IMR-90 (cell line): ENCODE measurements around the gene NDUFS2. TPM values are rescaled to one million over a fixed set of nuclear protein-coding genes. Genes with fewer than 3 reads are reported as not detected.

Experiments
- ATAC-seq: fragments of 200-7000 bp; cut with Tn5 transposase; 2 replicates; pipeline ENCODE4 v1.9.1; 2020; ENCODE audit warnings: low read depth, mild to moderate bottlenecking, moderate library complexity
- BruUV-seq: library from RNA; stranded (reverse); fragments of 400-500 nt; replicated peaks from 2 replicates; lab custom pipeline; 2021; lab: Mats Ljungman, UMichigan
- CTCF ChIA-PET: fragments of 300-600 bp; formaldehyde crosslinking; extraction: SDS; loops from one replicate; lab custom pipeline; 2021; ENCODE audit warnings: antibody characterized with exemption; lab: Yijun Ruan, JAX
- POLR2A ChIA-PET: fragments of 300-600 bp; sonication (Branson Sonifier 250); formaldehyde crosslinking; loops from one replicate; lab custom pipeline; 2022; ENCODE audit warnings: antibody characterized with exemption; ENCODE audit not compliant: unreplicated experiment; lab: Charles Lee
- DNase-seq: peaks from one replicate; pipeline ENCODE4 v3.0.0; 2013
- H2AFZ ChIP-seq: replicated peaks from 2 replicates; pipeline ENCODE3; 2013; ENCODE audit warnings: low read length, mild to moderate bottlenecking; ENCODE audit not compliant: poor library complexity
- H2AK5ac ChIP-seq: 2 replicates; pipeline ENCODE4 v1.6.1; 2013; ENCODE audit warnings: low read depth, low read length, inconsistent platforms
- H2AK9ac ChIP-seq: replicated peaks from 2 replicates; pipeline ENCODE3; 2013; ENCODE audit warnings: mild to moderate bottlenecking, low read depth, low read length, moderate library complexity; ENCODE audit not compliant: poor library complexity
- H2BK120ac ChIP-seq: 2 replicates; pipeline ENCODE4 v1.6.1; 2013; ENCODE audit warnings: low read depth, low read length, inconsistent platforms
- H2BK15ac ChIP-seq: 3 replicates; pipeline ENCODE4 v1.6.1; 2013; ENCODE audit warnings: low read depth, low read length, inconsistent platforms
- H2BK20ac ChIP-seq: 2 replicates; pipeline ENCODE4 v1.6.1; 2013; ENCODE audit warnings: low read depth, mild to moderate bottlenecking, inconsistent platforms, low read length, moderate library complexity
- H2BK5ac ChIP-seq: 2 replicates; pipeline ENCODE4 v1.6.1; 2013; ENCODE audit warnings: mild to moderate bottlenecking, low read depth, low read length, inconsistent platforms; ENCODE audit not compliant: poor library complexity, severe bottlenecking
- H3K14ac ChIP-seq: replicated peaks from 2 replicates; pipeline ENCODE4 v1.6.1; 2013; ENCODE audit warnings: low read depth, low read length, inconsistent platforms
- H3K18ac ChIP-seq: 2 replicates; pipeline ENCODE4 v1.6.1; 2013; ENCODE audit warnings: low read depth, low read length, control low read depth
- H3K23ac ChIP-seq: 2 replicates; pipeline ENCODE4 v1.6.1; 2013; ENCODE audit warnings: low read depth, low read length, inconsistent platforms
- H3K27ac ChIP-seq: 2 replicates; pipeline ENCODE4 v1.5.1; 2013; ENCODE audit warnings: mild to moderate bottlenecking, control low read depth, low read length; ENCODE audit not compliant: insufficient read depth
- H3K27me3 ChIP-seq: 2 replicates; pipeline ENCODE4 v1.6.1; 2013; ENCODE audit warnings: low read length; ENCODE audit not compliant: control insufficient read depth, insufficient read depth
- H3K36me3 ChIP-seq: 2 replicates; pipeline ENCODE4 v1.6.1; 2013; ENCODE audit warnings: low read length, mixed read lengths; ENCODE audit not compliant: control insufficient read depth, insufficient read depth
- H3K4ac ChIP-seq: 2 replicates; pipeline ENCODE4 v1.6.1; 2013; ENCODE audit warnings: low read depth, low read length, inconsistent platforms
- H3K4me1 ChIP-seq: 2 replicates; pipeline ENCODE4 v1.6.1; 2013; ENCODE audit warnings: low read length, mixed read lengths; ENCODE audit not compliant: control insufficient read depth, insufficient read depth
- H3K4me2 ChIP-seq: 2 replicates; pipeline ENCODE4 v1.6.1; 2013; ENCODE audit warnings: low read depth, mild to moderate bottlenecking, control low read depth, low read length, moderate library complexity
- H3K4me3 ChIP-seq: 2 replicates; pipeline ENCODE4 v1.5.1; 2013; ENCODE audit warnings: low read depth, mild to moderate bottlenecking, control low read depth, low read length, moderate library complexity; ENCODE audit not compliant: insufficient read depth
- H3K56ac ChIP-seq: 2 replicates; pipeline ENCODE4 v1.6.1; 2013; ENCODE audit warnings: low read length, inconsistent platforms; ENCODE audit not compliant: insufficient read depth; ENCODE audit errors: extremely low read depth
- H3K79me1 ChIP-seq, 2 experiments: 2 replicates each; pipeline ENCODE4 v1.6.1; 2013; ENCODE audit warnings: low read length in 2 of 2, inconsistent platforms in 1 of 2, low read depth in 1 of 2
- H3K9ac ChIP-seq: 2 replicates; pipeline ENCODE4 v1.6.1; 2013; ENCODE audit warnings: low read depth, low read length, control low read depth
- H3K9me1 ChIP-seq: 2 replicates; pipeline ENCODE4 v1.6.1; 2013; ENCODE audit warnings: low read length, inconsistent platforms; ENCODE audit not compliant: insufficient read depth
- H3K9me3 ChIP-seq: 2 replicates; pipeline ENCODE4 v1.6.1; 2013; ENCODE audit warnings: low read length; ENCODE audit not compliant: control insufficient read depth, insufficient read depth
- H4K20me1 ChIP-seq: 2 replicates; pipeline ENCODE4 v1.6.1; 2013; ENCODE audit warnings: low read length, inconsistent platforms; ENCODE audit not compliant: insufficient read depth
- H4K5ac ChIP-seq: 2 replicates; pipeline ENCODE4 v1.6.1; 2013; ENCODE audit warnings: mild to moderate bottlenecking, low read depth, low read length, control low read depth
- H4K8ac ChIP-seq, 2 experiments: 2 replicates each; pipeline ENCODE4 v1.6.1; 2013; ENCODE audit warnings: low read depth in 2 of 2, low read length in 2 of 2, control low read depth in 1 of 2, inconsistent platforms in 1 of 2
- H4K91ac ChIP-seq: 2 replicates; pipeline ENCODE4 v1.6.1; 2013; ENCODE audit warnings: low read depth, low read length, inconsistent platforms; ENCODE audit not compliant: insufficient read depth
- CEBPB ChIP-seq: IDR thresholded peaks from 2 replicates; pipeline ENCODE4 v1.6.1; 2012; ENCODE audit warnings: low read depth, low read length, improper control_type of control experiment
- CHD1 ChIP-seq: IDR thresholded peaks from 2 replicates; pipeline ENCODE4 v1.6.1; 2012; ENCODE audit warnings: low read depth, low read length, improper control_type of control experiment
- CTCF ChIP-seq: conservative IDR thresholded peaks from 2 replicates; pipeline ENCODE4 v1.5.1; 2012; ENCODE audit warnings: mild to moderate bottlenecking, low read depth, low read length, improper control_type of control experiment
- FOS ChIP-seq: fragments of 150-350 bp; IDR thresholded peaks from 2 replicates; pipeline ENCODE4 v1.6.1; 2016; ENCODE audit warnings: low read depth, low read length
- MAFK ChIP-seq: IDR thresholded peaks from 2 replicates; pipeline ENCODE4 v1.6.1; 2012; ENCODE audit warnings: low read depth, low read length, improper control_type of control experiment
- MAZ ChIP-seq: IDR thresholded peaks from 2 replicates; pipeline ENCODE4 v1.6.1; 2012; ENCODE audit warnings: low read depth, mild to moderate bottlenecking, low read length, improper control_type of control experiment, moderate library complexity, borderline replicate concordance
- MXI1 ChIP-seq: IDR thresholded peaks from 2 replicates; pipeline ENCODE4 v1.6.1; 2012; ENCODE audit warnings: low read depth, mild to moderate bottlenecking, low read length, moderate library complexity, borderline replicate concordance
- NFE2L2 ChIP-seq: fragments of 150-350 bp; IDR thresholded peaks from 2 replicates; pipeline ENCODE4 v1.6.1; 2016; ENCODE audit warnings: low read depth, mild to moderate bottlenecking, low read length
- RAD21 ChIP-seq: IDR thresholded peaks from 2 replicates; pipeline ENCODE4 v1.6.1; 2012; ENCODE audit warnings: low read length, improper control_type of control experiment
- RCOR1 ChIP-seq: IDR thresholded peaks from 2 replicates; pipeline ENCODE4 v1.6.1; 2012; ENCODE audit warnings: mild to moderate bottlenecking, low read length, improper control_type of control experiment; ENCODE audit not compliant: insufficient replicate concordance
- RFX5 ChIP-seq: IDR thresholded peaks from 2 replicates; pipeline ENCODE4 v1.8.0; 2012; ENCODE audit warnings: low read depth, mild to moderate bottlenecking, low read length, moderate library complexity
- USF2 ChIP-seq: fragments of 150-350 bp; IDR thresholded peaks from 2 replicates; pipeline ENCODE4 v1.6.1; 2017; ENCODE audit warnings: mild to moderate bottlenecking, antibody characterized with exemption, low read length, low read depth
- WGBS, 2 experiments: methylation state at CpG; one replicate each; pipeline versions ENCODE4 v1.1.5 to v1.1.7; 2013; ENCODE audit warnings: missing lambda C conversion rate in 2 of 2; ENCODE audit not compliant: insufficient read length in 1 of 2; ENCODE audit errors: extremely low coverage in 2 of 2; 5-methylcytosine and 5-hydroxymethylcytosine counted together
- dilution Hi-C: fragments of 300-500 bp; cut with HindIII; formaldehyde crosslinking; loops from one replicate; pipeline ENCODE4 v1.14.3; 2018; ENCODE audit warnings: low sequenced_read_pairs; ENCODE audit not compliant: unreplicated experiment
- in situ Hi-C: fragments of 300-500 bp; cut with MboI; formaldehyde crosslinking; loops from 3 replicates; pipeline ENCODE4 v1.14.3; 2019; ENCODE audit warnings: low sequenced_read_pairs, inconsistent platforms, mixed read lengths
- intact Hi-C: fragments of 100-400 bp; cut with micrococcal nuclease; formaldehyde crosslinking; loops from 2 replicates; pipeline ENCODE4 v1.10.0; 2022
- polyA plus RNA-seq, 3 experiments: library from polyadenylated mRNA; depleted of rRNA; stranded (reverse); fragments of >200 nt; gene quantifications; 2 replicates each; pipeline ENCODE4 v1.2.3, GENCODE V29; 2012; ENCODE audit warnings: low replicate concordance in 1 of 3
- total RNA-seq: library from RNA; depleted of rRNA; stranded (reverse); fragments of >200 nt; gene quantifications from 2 replicates; pipeline ENCODE4 v1.2.3, GENCODE V29; 2012

Gene NDUFS2
- total and polyA plus RNA-seq, 2 of the 4 experiments (the other 2 are of a cell fraction) = 85.5 to 101 TPM

GRCh38 chr1:161174911-161175310 is 27.3 kb upstream of the NDUFS2 start (continued):
- TF ChIP-seq RFX5 = no peak

GRCh38 chr1:161175771-161176453 is 26.3 kb upstream of the NDUFS2 start:
- intact Hi-C loops (no loop called here), in situ Hi-C loops (no loop called here), dilution Hi-C loops (no loop called here)
- ChIA-PET POLR2A (no interaction called here), CTCF (interaction anchor here (1.9 kb wide), 1 partner anchor 10 kb away, joined by 5 read pairs; the partner anchor contains the start of gene PPOX)
- no TSS peak for BruUV-seq
- H3K4me2 ChIP-seq = peak overlapping the region; percentile 96; the same call in 1 of the 2 replicates
- H2AK5ac ChIP-seq = no peak overlapping the region
- ATAC-seq = no peak
- H3K14ac ChIP-seq = no peak overlapping the region
- no peak overlapping the region for H2BK20ac ChIP-seq
- peaks cover 14 to 43% of the 10 kb centered on the region in 2 experiments for H3K79me1 ChIP-seq
- no peak overlapping the region for H3K27ac ChIP-seq
- no peak overlapping the region for H2BK120ac ChIP-seq
- H3K18ac ChIP-seq = no peak overlapping the region
- no peak for DNase-seq
- no peak overlapping the region for H4K8ac ChIP-seq
- no peak overlapping the region for H3K9ac ChIP-seq
- peaks cover 13% of the 10 kb centered on the region; the same call in 1 of the 2 replicates for H4K20me1 ChIP-seq
- H2BK5ac ChIP-seq = no peak overlapping the region
- H3K4me3 ChIP-seq = no peak overlapping the region
- no peaks in the 10 kb centered on the region for H3K9me3 ChIP-seq
- no peaks in the 10 kb centered on the region for H3K27me3 ChIP-seq
- peaks cover 17% of the 10 kb centered on the region for H3K4me1 ChIP-seq
- H2AFZ ChIP-seq = no peak overlapping the region
- peaks cover 33% of the 10 kb centered on the region for H3K36me3 ChIP-seq
- H4K91ac ChIP-seq = no peak overlapping the region
- H2AK9ac ChIP-seq = no peak overlapping the region
- H4K5ac ChIP-seq = no peak overlapping the region
- no peak overlapping the region for H3K23ac ChIP-seq
- H2BK15ac ChIP-seq = no peak overlapping the region
- H3K4ac ChIP-seq = no peak overlapping the region
- peaks cover 11% of the 10 kb centered on the region for H3K9me1 ChIP-seq
- no peak overlapping the region for H3K56ac ChIP-seq
- WGBS, 2 experiments = 92% methylated on average over 6 of the region's 10 CpGs; no CpG with 5 or more reads in 1 of the 2 experiments
- no peak for TF ChIP-seq USF2
- TF ChIP-seq CEBPB = no peak
- no peak for TF ChIP-seq FOS
- TF ChIP-seq NFE2L2 = no peak
- no peak for TF ChIP-seq CTCF
- no peak for TF ChIP-seq RFX5
- no peak for TF ChIP-seq RAD21
- no peak for TF ChIP-seq MXI1
- no peak for TF ChIP-seq CHD1
- TF ChIP-seq MAZ = no peak
- TF ChIP-seq MAFK = no peak
- TF ChIP-seq RCOR1 = no peak
